D341Med (cell line): ENCODE results near the gene AGO4.

Experiments used
- DNase-seq: peaks from one replicate; pipeline ENCODE4 v3.0.0; 2012; ENCODE audit warnings: low spot score

AGO4 gene

GRCh38 chr1:35894656-35895055, 86.8 kb downstream of the AGO4 start:
- no peak for DNase-seq

- DNase-seq = no peak
Observed at GRCh38 chr1:35899941-35900340, 92.1 kb downstream of the AGO4 start.

- no peak for DNase-seq
Observed at GRCh38 chr1:35901235-35901634, 93.4 kb downstream of the AGO4 start.

GRCh38 chr1:35902671-35903070, 94.9 kb downstream of the AGO4 start:
- DNase-seq = no peak
